Measurements from ENCODE around the gene CD320. TPM values are rescaled to one million over a fixed set of nuclear protein-coding genes. Genes with fewer than 3 reads are reported as not detected.

Gene CD320
- total RNA-seq, 1 donor from 2014 or later, result 44.5 TPM

- peaks cover 5% of the 10 kb centered on the region for H3K36me3 Mint-ChIP-seq (ENCODE audit: unreplicated experiment)
- H3K4me3 Mint-ChIP-seq (ENCODE audit: unreplicated experiment), result peak overlapping the region; percentile 78
- TF ChIP-seq CTCF (IDR thresholded peaks at IDR 0.05), result no peak
- H3K27me3 Mint-ChIP-seq (ENCODE audit: unreplicated experiment), result no peaks in the 10 kb centered on the region
- peaks cover 31% of the 10 kb centered on the region for H3K4me1 Mint-ChIP-seq (ENCODE audit: unreplicated experiment)
- no peaks in the 10 kb centered on the region for H3K9me3 Mint-ChIP-seq (ENCODE audit: unreplicated experiment)
- peak; percentile 60 for DNase-seq (ENCODE audit: extremely low spot score, unreplicated experiment)
- no peak overlapping the region for H3K27ac Mint-ChIP-seq (ENCODE audit: unreplicated experiment)
Measured at GRCh38 chr19:8308891-8309291, 733 bp upstream of the CD320 start.

DNA sequence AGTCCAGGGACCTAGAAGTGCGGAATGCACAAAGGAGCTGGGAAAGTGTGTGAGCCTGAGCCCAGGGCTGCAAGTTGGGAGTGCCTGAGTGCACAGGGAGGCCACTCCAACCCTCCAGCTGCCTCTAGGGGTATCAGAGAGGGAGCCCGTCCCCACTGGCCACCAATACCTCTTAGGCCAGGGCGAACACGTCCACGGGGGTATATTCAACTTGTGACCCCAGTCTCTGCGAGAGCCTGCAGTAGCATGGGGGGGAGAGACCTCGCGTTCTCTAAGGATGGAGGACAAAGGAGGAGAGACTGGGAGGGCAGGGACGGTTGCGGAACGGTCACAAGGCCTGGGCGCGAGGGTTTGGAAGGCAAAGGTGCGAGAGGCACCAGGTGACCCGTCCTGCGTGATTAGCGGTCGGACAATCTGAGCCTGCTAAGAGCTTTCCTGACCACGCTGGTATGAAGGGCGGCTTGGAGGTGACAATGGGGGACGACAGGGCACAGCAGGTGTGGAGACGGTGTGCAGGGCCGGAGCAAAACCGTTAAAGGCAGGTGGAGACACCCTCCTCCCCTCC, 676 bp downstream of the CD320 start:
- Mint-ChIP-seq H3K36me3 (ENCODE audit: unreplicated experiment) (peaks cover 5% of the 10 kb centered on the region), H3K27ac (ENCODE audit: unreplicated experiment) (peak overlapping the region; percentile 68), H3K4me1 (ENCODE audit: unreplicated experiment) (peaks cover 31% of the 10 kb centered on the region), H3K27me3 (ENCODE audit: unreplicated experiment) (no peaks in the 10 kb centered on the region), H3K9me3 (ENCODE audit: unreplicated experiment) (no peaks in the 10 kb centered on the region), H3K4me3 (ENCODE audit: unreplicated experiment) (peak overlapping the region; percentile 78)
- peak; percentile 75 for DNase-seq (ENCODE audit: extremely low spot score, unreplicated experiment)
- TF ChIP-seq CTCF (IDR thresholded peaks at IDR 0.05), result no peak

- Mint-ChIP-seq H3K9me3 (ENCODE audit: unreplicated experiment) (no peaks in the 10 kb centered on the region), H3K4me3 (ENCODE audit: unreplicated experiment) (peak overlapping the region; percentile 78), H3K4me1 (ENCODE audit: unreplicated experiment) (peaks cover 26% of the 10 kb centered on the region), H3K27ac (ENCODE audit: unreplicated experiment) (peak overlapping the region; percentile 3), H3K36me3 (ENCODE audit: unreplicated experiment) (peaks cover 5% of the 10 kb centered on the region), H3K27me3 (ENCODE audit: unreplicated experiment) (no peaks in the 10 kb centered on the region)
- peak; percentile 73 for DNase-seq (ENCODE audit: extremely low spot score, unreplicated experiment)
- no peak for TF ChIP-seq CTCF (IDR thresholded peaks at IDR 0.05)
Measured at GRCh38 chr19:8306235-8307054, 1.7 kb downstream of the CD320 start.

DNA sequence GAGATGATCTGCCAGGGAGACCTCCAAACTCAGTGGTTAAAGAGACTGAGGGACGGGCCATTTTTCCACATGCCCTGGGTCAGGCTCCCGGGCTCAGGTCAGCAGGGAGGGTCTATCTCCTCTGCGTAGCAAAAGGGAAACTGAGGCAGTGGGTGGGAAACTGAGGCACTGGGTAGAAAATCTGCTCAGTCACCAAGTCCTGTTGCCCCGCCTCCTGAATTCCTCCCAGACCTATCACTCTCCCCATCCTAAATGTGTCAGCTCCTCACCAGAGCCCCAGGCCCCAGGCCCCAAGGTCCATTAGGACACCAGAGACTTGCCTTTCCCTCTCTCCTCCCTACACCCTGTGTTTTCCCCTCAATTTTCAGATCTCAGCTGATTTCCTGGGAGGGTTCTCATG, 2.4 kb downstream of the CD320 start:
- no peaks in the 10 kb centered on the region for H3K9me3 Mint-ChIP-seq (ENCODE audit: unreplicated experiment)
- no peaks in the 10 kb centered on the region for H3K27me3 Mint-ChIP-seq (ENCODE audit: unreplicated experiment)
- TF ChIP-seq CTCF (IDR thresholded peaks at IDR 0.05), result no peak
- H3K4me3 Mint-ChIP-seq (ENCODE audit: unreplicated experiment), result no peak overlapping the region
- peak overlapping the region; percentile 3 for H3K27ac Mint-ChIP-seq (ENCODE audit: unreplicated experiment)
- peaks cover 26% of the 10 kb centered on the region for H3K4me1 Mint-ChIP-seq (ENCODE audit: unreplicated experiment)
- DNase-seq (ENCODE audit: extremely low spot score, unreplicated experiment), result peak; percentile 68
- H3K36me3 Mint-ChIP-seq (ENCODE audit: unreplicated experiment), result peaks cover 2% of the 10 kb centered on the region

DNA sequence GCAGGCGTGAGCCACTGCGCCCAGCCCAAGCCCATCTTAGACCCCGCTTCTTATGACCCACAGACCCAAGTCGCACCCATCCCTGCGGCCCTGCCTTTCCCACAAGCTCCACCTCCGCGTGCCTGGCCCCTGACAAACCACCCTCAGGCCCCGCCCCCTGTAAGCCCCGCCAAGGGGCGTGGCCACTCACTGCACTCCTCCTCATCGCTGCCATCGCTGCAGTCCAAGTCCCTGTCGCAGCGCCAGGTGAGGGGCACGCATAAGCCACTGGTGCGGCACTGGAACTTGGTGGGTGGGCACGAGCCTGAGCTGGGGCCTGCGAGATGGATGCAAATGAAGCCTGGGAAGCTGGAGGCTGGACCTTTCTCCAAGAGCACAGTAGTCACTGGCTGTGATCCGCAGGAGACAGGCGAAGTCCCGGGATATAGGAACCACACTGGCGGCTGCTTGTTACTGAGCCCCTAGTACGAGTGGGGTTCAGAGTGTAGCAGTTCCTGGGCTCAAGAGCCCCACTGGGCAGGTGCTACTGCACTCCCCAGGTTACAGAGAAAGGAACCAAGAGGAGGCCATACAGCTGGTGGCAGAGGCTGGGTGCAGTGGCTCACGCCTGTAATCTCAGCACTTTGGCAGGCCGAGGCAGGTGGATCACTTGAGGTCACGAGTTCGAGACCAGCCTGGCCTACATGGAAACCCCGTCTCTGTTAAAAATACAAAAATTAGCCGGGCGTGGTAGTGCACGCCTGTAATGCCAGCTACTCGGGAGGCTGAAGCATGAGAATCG, 3.1 kb downstream of the CD320 start:
- peak; percentile 84 for DNase-seq (ENCODE audit: extremely low spot score, unreplicated experiment)
- Mint-ChIP-seq H3K27ac (ENCODE audit: unreplicated experiment) (no peak overlapping the region), H3K36me3 (ENCODE audit: unreplicated experiment) (peaks cover 2% of the 10 kb centered on the region), H3K4me3 (ENCODE audit: unreplicated experiment) (no peak overlapping the region), H3K4me1 (ENCODE audit: unreplicated experiment) (peaks cover 26% of the 10 kb centered on the region), H3K27me3 (ENCODE audit: unreplicated experiment) (no peaks in the 10 kb centered on the region), H3K9me3 (ENCODE audit: unreplicated experiment) (no peaks in the 10 kb centered on the region)
- no peak for TF ChIP-seq CTCF (IDR thresholded peaks at IDR 0.05)

All from osteocyte (in vitro differentiated cells).